GM18858 (cell line): ENCODE results near the gene TSPAN7.

Experiments
- ATAC-seq: cut with Tn5 transposase; IDR thresholded peaks from one replicate; pipeline ENCODE4 v1.9.1; 2021; ENCODE audit not compliant: unreplicated experiment

The TSPAN7 gene

GRCh38 chrX:38678183-38678582 is 116.8 kb downstream of the TSPAN7 start:
- ATAC-seq = no peak

- no peak for ATAC-seq
Measured at GRCh38 chrX:38678821-38679220, 117.5 kb downstream of the TSPAN7 start.

- ATAC-seq = no peak
Measured at GRCh38 chrX:38679695-38680094, 118.4 kb downstream of the TSPAN7 start.

DNA sequence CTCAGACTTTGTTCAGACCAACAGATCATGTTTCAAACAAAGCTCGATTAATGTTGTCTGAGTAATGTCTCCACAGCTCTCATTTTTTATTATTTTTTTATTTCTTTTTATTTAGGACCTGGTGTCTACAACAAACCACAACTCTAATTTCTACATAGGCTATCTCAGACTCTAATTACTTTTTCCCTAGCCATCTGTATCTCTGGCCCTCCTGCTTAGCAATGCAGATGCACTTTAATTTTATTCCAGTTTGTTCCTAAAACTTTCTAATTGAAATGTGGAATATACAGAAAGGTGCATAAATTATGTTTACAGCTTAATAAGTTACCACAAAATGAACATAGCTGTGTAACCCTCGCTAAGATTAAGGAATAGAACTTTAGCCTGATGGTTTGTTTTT is 120.8 kb downstream of the TSPAN7 start:
- ATAC-seq = no peak

DNA sequence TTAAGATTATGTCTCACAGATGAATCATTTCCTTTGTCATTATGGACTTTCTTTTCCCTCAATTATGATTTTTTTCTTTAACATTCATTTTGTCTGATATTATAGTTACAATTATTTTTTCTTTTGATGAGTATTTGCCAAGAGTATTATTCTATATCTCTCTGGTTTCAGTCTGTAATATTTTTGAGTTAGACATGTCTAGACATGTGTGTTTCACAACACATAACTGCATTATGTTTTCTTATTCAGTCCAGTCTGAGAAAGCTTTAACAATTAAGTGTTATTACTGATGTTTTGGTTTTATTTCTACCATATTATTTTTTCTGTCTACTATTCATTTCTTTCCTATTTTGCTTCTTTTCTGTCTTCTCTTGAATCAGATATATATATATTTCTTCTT is 131.6 kb downstream of the TSPAN7 start:
- no peak for ATAC-seq

DNA sequence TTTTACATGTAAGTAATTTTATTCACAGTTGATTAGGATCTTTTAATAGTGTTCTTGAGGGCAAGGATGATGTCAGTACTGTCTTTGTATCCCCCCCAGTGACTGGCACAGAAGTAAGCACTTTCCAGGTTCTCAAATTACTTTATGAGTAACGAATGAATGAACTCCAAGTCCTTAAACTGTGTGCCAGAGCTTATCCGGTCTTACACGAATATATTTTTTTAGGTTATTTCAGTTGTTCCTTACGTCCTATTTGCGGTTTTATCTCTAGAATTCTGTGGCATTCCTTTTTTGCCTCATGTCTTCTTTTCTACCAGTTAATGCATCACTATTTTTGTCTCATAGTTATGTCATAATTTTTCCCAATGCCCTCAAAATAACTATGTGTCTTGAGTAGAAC is 133.1 kb downstream of the TSPAN7 start:
- ATAC-seq = no peak

GRCh38 chrX:38697461-38697860 is 136.1 kb downstream of the TSPAN7 start:
- ATAC-seq = no peak

- no peak for ATAC-seq
Measured at GRCh38 chrX:38699121-38699520, 137.8 kb downstream of the TSPAN7 start.

GRCh38 chrX:38699696-38700095 is 138.4 kb downstream of the TSPAN7 start:
- ATAC-seq = no peak

DNA sequence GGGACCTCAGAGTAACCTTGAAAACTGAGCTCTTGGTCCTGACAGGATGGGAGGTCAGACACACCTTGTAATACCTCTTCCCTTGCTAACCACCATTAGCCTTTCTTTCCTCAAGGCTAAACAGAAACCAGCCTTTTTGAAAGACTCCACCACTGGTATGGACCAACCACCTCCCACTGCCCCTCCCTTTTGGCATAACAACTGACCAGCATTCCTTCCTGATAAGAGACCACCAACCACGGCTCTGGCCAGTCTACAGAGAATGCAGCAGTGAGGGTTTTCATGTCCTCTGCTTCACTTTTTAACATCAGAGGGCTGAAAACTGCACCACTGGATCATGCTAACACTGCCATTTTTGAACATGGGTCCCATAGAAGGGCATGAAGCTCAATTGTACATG is 139.7 kb downstream of the TSPAN7 start:
- no peak for ATAC-seq

- no peak for ATAC-seq
Measured at GRCh38 chrX:38704146-38704882, 143.0 kb downstream of the TSPAN7 start.

- no peak for ATAC-seq
Measured at GRCh38 chrX:38717871-38718270, 156.5 kb downstream of the TSPAN7 start.

DNA sequence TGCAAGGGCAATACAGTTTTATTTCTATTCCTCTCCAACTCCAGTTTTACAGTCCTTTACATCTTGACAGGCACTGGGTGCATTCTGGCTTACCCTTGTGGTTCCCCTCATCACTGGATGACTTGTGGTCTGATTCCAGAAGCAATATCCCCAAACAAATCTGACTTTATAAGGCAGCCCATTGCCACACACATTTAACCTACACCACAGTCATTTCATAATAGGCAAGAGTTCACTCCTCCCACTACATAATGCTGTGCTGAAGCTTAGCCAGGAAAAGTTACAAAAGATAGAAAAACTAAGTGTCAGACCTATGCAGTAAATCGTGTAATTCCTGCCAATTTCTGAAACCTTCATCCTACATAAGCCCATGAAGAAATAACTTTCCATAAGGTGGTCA is 157.0 kb downstream of the TSPAN7 start:
- ATAC-seq = no peak

- no peak for ATAC-seq
Measured at GRCh38 chrX:38726612-38727011, 165.3 kb downstream of the TSPAN7 start.

DNA sequence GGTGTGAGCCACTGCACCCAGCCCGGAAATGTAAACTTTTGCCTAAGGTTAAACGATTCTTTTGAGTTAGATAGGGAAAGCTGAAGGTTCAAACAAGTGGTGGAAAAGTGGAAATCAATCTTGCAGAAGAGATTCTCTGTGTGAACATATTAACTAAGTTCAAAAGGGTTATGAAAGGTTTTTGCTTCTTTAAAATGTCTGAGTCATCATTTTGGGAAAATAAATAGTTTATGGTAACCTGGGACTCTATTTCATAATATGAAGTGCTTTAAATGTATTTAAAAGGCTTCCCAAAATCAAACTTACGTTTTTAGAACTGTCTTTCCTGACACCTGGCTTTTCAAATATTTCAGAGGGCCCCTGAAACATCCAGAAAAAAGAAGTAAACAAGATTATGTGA is 166.3 kb downstream of the TSPAN7 start:
- no peak for ATAC-seq

- ATAC-seq = no peak
Measured at GRCh38 chrX:38732866-38733265, 171.5 kb downstream of the TSPAN7 start.
